Measurements from ENCODE around the gene HSD17B10.
A peak's percentile ranks its signal among the peaks of the same experiment; 100 is the strongest.

The HSD17B10 gene

DNA sequence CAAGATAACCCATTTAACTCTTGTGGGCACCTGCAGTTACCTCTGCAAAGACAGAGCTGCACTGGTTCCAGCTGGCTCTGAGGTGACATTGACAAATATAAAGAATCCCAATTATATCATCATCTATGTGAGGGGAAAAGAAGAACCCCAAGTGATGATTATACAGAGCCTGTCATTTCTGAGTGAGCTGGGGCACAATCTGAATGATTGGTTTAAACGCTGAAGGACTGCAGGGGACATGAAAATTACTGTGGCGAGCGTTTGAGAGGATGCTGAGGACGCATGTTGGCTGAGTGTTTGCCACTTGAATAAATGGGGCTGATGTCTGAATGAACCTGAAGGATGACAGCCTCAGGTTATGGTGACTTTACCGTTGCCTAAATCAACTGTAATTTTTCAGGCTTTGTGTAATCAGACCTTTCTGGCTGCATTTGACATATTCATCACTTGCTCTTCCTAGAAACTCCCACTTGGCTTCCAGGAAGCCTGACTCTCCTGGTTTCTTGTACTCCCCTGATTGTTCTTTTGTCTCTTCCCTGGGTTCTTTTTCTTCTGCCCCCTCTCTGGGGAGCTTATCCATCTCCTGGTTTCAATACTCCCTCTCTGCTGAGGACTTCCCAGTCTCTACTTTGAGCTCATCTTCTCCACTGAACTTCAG is 4.1 kb upstream of the HSD17B10 start:
- Histone ChIP-seq H3K79me2 (ENCODE audit: insufficient read depth, low read length) (peaks cover 7% of the 10 kb centered on the region), H2AFZ (ENCODE audit: low read depth, low read length, severe bottlenecking) (no peak overlapping the region), H3K4me3 (ENCODE audit: insufficient read depth, low read length, poor library complexity, severe bottlenecking) (no peak overlapping the region), H4K20me1 (ENCODE audit: low read depth, low read length) (no peaks in the 10 kb centered on the region), H3K27me3 (ENCODE audit: low read length) (no peaks in the 10 kb centered on the region), H3F3A (ENCODE audit: insufficient read depth) (peaks cover 2% of the 10 kb centered on the region; the same call in 1 of the 2 replicates), H3K36me3 (ENCODE audit: low read length) (no peaks in the 10 kb centered on the region), H3K9me2 (replicated peaks; ENCODE audit: insufficient read depth, low read length) (no peaks in the 10 kb centered on the region), H3K9ac (ENCODE audit: low read length) (no peak overlapping the region), H3K27ac (ENCODE audit: low read depth, low read length) (no peak overlapping the region), H3K4me2 (ENCODE audit: low read depth, low read length, poor library complexity, severe bottlenecking) (no peak overlapping the region), H3K9me3 (ENCODE audit: insufficient read depth, low read length) (no peaks in the 10 kb centered on the region)
- TF ChIP-seq EZH2phosphoT487 (conservative IDR thresholded peaks at IDR 0.05; ENCODE audit: low read length): no peak
- TF ChIP-seq, protein P1, sequence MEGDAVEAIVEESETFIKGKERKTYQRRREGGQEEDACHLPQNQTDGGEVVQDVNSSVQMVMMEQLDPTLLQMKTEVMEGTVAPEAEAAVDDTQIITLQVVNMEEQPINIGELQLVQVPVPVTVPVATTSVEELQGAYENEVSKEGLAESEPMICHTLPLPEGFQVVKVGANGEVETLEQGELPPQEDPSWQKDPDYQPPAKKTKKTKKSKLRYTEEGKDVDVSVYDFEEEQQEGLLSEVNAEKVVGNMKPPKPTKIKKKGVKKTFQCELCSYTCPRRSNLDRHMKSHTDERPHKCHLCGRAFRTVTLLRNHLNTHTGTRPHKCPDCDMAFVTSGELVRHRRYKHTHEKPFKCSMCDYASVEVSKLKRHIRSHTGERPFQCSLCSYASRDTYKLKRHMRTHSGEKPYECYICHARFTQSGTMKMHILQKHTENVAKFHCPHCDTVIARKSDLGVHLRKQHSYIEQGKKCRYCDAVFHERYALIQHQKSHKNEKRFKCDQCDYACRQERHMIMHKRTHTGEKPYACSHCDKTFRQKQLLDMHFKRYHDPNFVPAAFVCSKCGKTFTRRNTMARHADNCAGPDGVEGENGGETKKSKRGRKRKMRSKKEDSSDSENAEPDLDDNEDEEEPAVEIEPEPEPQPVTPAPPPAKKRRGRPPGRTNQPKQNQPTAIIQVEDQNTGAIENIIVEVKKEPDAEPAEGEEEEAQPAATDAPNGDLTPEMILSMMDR (IDR thresholded peaks at IDR 0.05; ENCODE audit: insufficient read depth, low read length, poor library complexity, severe bottlenecking): no peak

DNA sequence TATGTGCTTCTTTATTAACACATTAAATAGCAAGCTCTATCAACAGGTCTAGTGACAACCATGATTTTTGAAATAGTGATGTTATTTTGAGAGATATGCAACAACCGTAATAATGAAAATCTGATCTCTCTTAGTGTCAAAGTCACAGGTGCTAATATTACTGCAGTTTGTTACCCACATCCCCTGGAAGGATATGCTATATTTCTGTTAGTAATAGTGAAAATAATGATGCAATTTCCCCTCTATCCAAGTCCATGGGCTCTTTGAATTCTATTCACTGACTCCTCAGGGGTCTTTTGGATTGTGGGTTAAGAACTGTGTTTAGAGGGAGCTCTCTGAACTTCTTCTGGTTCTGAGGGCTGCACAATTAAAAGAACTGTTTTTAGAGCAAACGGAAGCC is 3.0 kb upstream of the HSD17B10 start:
- Histone ChIP-seq H3K9me3 (ENCODE audit: insufficient read depth, low read length) (no peaks in the 10 kb centered on the region), H3K4me3 (ENCODE audit: insufficient read depth, low read length, poor library complexity, severe bottlenecking) (no peak overlapping the region), H3K27me3 (ENCODE audit: low read length) (no peaks in the 10 kb centered on the region), H3K79me2 (ENCODE audit: insufficient read depth, low read length) (peaks cover 10% of the 10 kb centered on the region), H3K9ac (ENCODE audit: low read length) (no peak overlapping the region), H3K27ac (ENCODE audit: low read depth, low read length) (no peak overlapping the region), H3K4me2 (ENCODE audit: low read depth, low read length, poor library complexity, severe bottlenecking) (no peak overlapping the region), H3K9me2 (replicated peaks; ENCODE audit: insufficient read depth, low read length) (no peaks in the 10 kb centered on the region), H4K20me1 (ENCODE audit: low read depth, low read length) (no peaks in the 10 kb centered on the region), H3F3A (ENCODE audit: insufficient read depth) (peaks cover 2% of the 10 kb centered on the region; the same call in 1 of the 2 replicates), H2AFZ (ENCODE audit: low read depth, low read length, severe bottlenecking) (no peak overlapping the region), H3K36me3 (ENCODE audit: low read length) (no peaks in the 10 kb centered on the region)
- TF ChIP-seq, protein P1 (IDR thresholded peaks at IDR 0.05; ENCODE audit: insufficient read depth, low read length, poor library complexity, severe bottlenecking): no peak
- TF ChIP-seq EZH2phosphoT487 (conservative IDR thresholded peaks at IDR 0.05; ENCODE audit: low read length): no peak

DNA sequence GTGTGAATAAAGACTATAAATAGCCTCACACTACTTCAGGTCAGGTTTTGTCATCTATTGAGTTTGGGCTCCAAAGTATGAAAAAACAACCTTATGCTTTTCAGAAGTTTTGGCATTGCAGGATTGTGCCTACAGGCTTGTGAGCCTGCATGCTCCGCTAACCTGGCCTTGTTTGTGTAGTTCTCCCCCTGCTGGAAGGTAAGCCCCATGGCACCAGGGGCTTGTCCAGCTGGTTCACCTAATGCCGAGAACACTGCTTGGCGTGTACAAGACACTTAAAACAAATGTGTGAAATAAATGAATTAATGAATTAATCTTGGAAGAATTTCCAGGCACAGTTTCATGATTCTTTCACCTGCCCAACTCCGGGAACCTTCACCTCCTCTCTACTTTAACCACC is 1.8 kb upstream of the HSD17B10 start:
- Histone ChIP-seq H3K9me2 (replicated peaks; ENCODE audit: insufficient read depth, low read length) (no peaks in the 10 kb centered on the region), H2AFZ (ENCODE audit: low read depth, low read length, severe bottlenecking) (no peak overlapping the region), H3K27ac (ENCODE audit: low read depth, low read length) (no peak overlapping the region), H3K36me3 (ENCODE audit: low read length) (no peaks in the 10 kb centered on the region), H3K79me2 (ENCODE audit: insufficient read depth, low read length) (peaks cover 10% of the 10 kb centered on the region), H3K4me3 (ENCODE audit: insufficient read depth, low read length, poor library complexity, severe bottlenecking) (no peak overlapping the region), H3K27me3 (ENCODE audit: low read length) (no peaks in the 10 kb centered on the region), H4K20me1 (ENCODE audit: low read depth, low read length) (no peaks in the 10 kb centered on the region), H3F3A (ENCODE audit: insufficient read depth) (peaks cover 2% of the 10 kb centered on the region; the same call in 1 of the 2 replicates), H3K9ac (ENCODE audit: low read length) (no peak overlapping the region), H3K9me3 (ENCODE audit: insufficient read depth, low read length) (no peaks in the 10 kb centered on the region), H3K4me2 (ENCODE audit: low read depth, low read length, poor library complexity, severe bottlenecking) (no peak overlapping the region)
- TF ChIP-seq, protein P1 (IDR thresholded peaks at IDR 0.05; ENCODE audit: insufficient read depth, low read length, poor library complexity, severe bottlenecking): peak; percentile 40
- TF ChIP-seq EZH2phosphoT487 (conservative IDR thresholded peaks at IDR 0.05; ENCODE audit: low read length): no peak

Data from SU-DHL-6 (cell line).